ENCODE data around the gene PLCB1.

DNA sequence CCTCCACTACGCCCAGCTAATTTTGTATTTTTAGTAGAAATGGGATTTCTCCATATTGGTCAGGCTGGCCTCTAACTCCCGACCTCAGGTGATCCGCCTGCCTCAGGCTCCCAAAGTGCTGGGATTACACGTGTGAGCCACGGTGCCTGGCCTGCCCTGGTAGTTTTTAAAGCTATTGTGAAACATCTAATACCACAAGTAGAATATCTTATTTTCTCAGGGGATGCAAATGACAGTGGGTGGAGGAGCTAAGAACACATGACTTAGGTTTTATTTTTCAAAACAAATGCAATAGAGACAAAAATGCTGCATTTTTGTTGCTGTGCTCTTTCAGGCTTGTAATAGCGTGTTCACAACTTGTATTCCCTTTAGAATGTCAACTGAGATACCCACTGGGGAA lies 671.9 kb downstream of the PLCB1 start:
- TF ChIP-seq CTCF (IDR thresholded peaks at IDR 0.05; ENCODE audit: poor library complexity), result no peak
- TF ChIP-seq EZH2 (IDR thresholded peaks at IDR 0.05; ENCODE audit: borderline replicate concordance), result no peak

Data from hepatocyte (in vitro differentiated cells).